HG03039 (cell line): ENCODE results near the gene HMGB2.
A peak's percentile ranks its signal among the peaks of the same experiment; 100 is the strongest.

ENCODE experiments used
- ATAC-seq: cut with Tn5 transposase; IDR thresholded peaks from one replicate; pipeline ENCODE4 v1.9.1; 2021; ENCODE audit warnings: mild to moderate bottlenecking, moderate library complexity; ENCODE audit not compliant: unreplicated experiment

HMGB2 gene

DNA sequence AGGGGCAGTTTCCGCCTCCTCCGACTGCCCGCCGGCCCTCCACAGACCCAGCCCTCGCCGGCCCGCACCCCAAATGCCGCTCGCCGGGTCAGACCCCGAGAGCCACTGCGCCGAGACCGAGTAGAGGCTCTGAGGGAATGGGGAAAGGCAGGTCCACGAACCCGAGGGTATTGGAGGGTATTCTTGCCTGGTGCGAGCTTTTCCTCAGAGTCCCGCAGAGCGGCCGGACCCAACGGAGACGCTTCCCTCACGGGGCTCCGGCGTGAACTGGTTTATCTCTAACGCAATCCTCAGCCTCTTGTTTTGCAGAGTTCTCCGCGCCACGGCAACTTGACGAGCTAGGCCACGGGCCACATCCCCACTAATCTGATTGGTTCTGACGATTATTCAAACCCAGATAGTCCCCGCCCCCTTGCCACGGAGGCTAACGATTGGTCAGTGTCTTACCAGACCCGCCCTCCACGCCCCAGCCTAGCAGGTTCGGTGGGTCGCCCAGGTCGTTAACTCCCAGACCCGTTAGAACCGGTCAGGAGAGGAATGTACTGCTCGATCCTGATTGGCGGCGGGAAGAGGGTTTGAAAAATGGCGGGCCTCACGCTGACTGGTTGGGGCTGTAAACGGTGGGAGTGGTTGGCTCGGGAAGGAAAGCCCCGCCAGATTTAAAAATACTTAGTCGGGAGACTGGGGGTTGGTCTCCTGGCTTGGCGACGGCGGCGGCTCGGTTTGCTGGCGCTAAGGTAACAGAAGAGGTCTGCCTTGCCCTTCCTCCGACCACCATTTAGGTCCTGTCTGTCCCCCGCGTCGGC is at the start of gene HMGB2:
HMGB2 (minus strand) TSS at position 274 of the 806 bp plus-strand sequence. CDS start 709 bp downstream, outside the sequence.
- peak; percentile 89 for ATAC-seq

DNA sequence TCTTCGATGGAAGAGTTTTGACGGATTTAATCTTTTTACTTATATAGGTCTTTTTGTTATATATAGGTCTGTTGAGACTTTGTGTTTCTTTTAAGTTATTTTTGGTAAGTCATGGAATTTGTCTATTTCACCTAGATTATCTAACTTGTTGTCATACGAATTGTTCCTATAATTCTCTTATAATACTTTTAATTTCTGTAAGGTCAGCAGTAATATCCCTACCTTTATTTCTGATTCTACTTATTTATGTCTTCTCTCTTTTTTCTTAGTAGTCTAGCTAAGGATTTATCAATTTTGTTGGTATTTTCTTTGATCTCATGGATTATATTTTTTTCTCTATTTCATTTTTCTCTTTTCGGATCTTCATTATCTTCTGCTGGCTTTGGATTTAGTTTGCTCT is 48.2 kb upstream of the HMGB2 start:
- ATAC-seq: no peak

DNA sequence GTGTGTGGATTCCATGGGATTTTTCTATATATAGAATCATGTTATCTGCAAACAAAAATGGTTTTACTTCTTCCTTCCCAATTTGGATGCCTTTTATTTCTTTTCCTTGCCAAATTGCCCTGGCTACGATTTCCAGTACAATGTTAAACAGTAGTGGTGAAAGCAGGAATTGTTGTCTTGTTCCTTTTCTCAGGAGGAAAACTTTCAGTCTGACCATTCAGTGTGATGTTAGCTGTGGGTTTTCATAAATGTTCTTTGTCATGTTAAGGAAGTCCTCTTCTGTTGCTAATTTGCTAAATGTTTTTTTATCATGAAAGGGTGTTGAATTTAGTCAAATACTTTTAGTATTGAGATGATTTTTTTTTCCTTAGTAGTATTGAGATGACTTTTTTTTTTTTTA is 47.5 kb upstream of the HMGB2 start:
- no peak for ATAC-seq

DNA sequence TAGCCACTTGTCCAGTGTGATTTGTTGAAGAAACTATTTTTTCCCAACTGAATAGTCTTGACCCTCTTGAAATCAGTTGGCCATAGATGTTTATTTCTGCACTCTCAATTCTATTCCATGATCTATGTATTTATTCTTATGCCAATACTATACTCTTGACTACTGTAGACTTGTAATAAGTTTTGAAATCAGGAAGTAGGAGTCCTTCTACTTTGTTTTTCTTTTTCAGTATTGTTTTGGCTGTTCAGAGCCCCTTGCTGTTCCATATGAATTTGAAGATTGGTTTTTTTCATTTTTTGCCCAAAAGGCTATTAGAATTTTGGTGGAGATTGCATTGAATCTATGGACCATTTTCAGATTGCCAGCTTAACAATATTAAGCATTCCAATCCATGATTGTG is 46.8 kb upstream of the HMGB2 start:
- ATAC-seq: no peak

DNA sequence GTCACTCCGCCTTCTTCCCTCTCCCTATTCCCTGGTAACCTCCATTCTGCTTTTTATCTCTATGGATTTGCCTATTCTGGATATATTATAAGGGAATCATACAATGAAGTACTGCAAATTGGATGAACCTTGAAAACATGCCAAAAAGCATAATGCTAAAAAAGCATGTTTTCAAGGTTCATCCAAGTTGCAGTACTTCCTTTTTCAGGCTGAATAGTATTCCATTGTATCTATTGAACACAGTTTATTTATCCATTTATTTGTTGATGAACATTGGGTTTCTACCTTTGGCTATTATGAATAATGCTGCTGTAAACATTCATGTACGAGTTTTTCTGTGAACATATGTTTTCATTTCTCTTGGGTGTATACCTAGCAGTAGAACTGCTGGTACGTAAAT is 45.8 kb upstream of the HMGB2 start:
- no peak for ATAC-seq

DNA sequence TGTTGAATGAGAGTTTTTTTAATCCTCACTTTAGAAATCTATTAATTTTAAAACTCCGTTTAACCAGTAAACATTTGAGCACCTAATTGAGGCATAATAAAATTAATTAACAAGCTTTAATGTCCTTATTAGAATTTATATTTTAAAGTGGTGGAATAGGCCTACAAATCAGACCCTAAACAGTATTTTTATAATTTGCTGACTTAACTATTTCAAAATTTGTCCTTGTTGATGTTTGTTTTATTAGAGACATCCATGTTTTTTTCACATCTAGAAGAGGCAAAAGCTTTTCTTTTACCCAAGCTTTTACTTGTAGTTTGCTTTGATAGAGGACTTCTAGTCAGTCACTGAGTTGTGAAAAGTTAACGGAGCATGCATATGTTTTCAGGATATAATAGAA is 40.4 kb upstream of the HMGB2 start:
- no peak for ATAC-seq

DNA sequence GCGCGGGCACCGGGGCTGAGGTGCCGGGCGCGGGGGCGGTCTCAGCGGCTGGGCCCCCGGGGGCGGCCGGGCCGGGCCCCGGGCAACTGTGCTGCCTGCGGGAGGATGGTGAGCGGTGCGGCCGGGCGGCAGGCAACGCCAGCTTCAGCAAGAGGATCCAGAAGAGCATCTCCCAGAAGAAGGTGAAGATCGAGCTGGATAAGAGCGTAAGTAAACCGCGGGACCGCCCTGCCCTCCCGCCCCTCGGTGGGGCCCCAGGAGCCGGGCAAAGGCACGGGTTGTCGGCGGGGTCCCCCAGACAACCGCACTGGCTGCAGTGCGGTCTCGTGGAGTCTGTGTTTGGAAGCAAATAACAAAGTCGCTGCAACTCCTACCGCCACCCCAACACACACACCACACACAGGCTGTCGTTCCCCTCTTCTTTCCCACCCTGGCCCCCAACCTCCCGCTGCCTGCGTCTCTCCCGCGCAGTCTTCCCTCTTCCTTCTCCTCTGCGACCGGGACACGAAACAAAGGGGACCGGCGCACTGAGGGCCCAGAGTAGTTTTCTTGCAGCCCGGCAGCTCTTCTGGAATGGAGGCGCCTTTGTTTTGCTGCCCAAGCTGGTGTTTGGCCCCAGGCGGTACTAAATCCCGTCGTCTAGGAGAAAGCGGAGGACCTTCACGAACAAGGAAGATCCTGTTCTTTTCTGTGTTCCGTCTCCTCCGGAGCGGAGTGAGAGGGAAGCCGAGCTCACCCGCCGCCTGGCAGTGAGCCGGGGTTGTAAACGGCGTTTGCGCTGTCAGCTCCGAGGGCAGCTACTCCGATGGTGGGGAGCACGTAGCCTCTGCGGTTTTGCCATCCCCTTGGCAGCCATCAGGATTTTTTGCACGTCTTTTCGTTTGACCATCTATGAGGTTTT is 37.4 kb upstream of the HMGB2 start:
- peak; percentile 22 for ATAC-seq

DNA sequence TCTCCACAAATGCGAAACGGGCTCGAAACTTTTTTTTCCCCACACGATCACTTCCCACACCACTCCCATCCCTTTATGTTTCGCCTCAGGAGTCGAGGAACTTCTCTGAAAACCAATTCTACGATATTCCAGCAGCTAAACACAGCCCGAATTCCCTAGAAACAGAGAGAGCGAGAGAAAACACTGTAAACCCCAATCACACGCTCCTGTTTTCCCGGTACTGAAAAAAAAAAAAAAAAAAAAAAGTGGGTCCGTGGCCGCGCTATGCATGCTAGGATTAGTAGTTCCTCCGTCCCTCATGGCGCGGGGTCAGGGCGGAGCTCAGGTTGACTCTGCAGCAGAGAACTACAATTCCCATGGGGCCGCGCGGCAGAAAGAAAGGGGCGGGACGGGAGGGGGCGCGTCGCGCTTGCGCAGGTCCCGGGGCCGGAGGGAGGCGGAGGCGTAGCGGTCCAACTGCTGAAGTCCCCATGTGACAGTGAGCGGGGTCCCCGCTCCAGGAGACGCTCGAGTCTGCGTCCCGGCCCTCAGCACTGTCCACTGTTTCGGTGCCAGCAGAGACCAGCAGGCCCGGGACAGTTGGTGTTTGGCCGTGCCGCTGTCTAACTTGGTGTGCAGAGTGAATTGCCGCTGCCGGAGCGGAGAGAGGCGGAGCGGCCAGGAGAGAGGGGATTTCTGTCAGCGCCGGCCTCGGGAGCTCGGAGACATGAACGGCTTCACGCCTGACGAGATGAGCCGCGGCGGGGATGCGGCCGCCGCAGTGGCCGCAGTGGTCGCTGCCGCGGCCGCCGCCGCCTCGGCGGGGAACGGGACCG is 36.5 kb upstream of the HMGB2 start, which contains the start of gene SAP30:
SAP30 (plus strand) TSS at position 478 of the 815 bp plus-strand sequence; CDS start at position 707, 229 bp downstream.
- ATAC-seq: peak; percentile 73

DNA sequence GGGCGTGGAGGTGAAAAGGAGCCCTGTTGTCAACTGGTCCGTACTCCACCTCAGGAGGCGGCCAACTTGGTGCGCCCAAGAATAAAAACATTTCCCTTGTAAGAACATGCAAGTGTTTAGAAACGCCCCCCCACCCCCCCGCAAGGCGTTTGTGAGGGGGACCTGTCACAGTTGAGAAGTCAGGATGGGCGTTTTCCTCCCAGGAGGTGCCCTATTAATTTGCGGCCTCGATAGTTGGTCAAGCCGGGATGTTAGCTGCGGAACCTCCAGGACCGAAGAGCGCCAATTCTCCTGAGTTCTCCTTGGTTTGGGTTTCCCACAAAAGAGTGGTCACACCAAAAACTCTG is 35.9 kb upstream of the HMGB2 start:
- no peak for ATAC-seq

DNA sequence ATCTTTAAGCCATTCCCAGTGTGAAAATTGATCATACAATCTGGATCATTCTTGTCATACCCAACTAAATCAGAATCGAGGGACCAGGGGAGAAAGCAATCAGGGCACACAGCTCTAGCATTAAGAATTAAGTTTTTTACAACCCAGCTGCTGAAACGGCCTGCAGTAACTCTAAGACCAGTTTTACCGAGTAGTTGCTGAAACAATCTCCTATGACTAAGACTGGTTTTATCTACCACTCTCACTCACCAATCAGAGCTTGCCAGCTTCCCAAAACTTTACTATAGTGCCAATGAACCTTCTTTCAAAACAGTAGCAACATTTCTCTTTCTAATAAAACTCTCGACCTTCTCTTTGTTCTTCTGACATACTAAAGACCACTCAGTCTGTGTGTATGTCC is 33.8 kb upstream of the HMGB2 start:
- no peak for ATAC-seq

DNA sequence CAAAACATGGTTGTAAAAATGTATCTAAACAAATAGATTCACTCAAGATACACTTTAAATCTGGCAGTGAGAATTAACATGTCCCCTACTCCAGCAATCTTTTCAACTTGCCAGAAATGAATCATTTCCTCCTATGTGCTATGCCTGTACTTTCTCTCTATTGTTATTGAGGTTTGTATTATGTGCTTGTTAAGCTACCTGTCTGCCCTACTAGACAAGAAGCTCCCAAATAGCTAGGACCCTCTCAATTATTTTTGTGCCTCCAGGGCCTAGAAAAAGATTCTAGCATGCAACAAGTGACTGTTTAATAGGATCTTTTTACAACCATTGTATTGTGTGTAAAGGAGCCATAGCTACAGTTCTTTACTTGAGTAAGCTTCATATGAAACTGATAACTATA is 33.1 kb upstream of the HMGB2 start:
- no peak for ATAC-seq

DNA sequence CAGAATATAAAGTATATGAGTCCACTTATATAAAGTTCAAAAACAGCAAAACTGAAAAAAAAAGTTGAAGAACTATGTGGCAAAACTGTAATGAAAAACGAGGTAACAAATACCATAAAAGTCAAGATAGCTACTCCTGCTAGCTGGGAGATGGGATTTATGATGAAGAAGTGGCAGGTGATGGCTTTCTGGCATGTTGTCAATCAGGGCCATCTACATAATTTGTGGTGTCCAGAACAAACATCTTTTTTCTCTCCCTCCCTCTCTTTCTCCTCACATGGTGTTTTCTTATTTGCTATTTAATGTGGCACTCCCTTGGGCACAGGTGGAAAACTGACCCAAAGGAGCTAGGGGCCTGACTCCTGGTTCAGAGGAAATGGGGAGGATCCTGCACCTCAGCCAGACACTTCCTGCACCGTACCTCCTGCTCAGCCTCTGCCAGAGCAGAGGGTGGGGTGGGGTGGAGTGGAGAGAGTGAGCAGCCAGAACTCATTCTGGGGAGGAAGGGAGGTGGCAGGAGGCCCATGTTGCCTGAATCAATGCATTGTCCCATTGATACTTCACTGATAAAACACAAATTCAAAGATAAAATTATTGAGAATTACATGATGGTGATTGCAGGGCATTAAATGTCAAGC is 31.3 kb upstream of the HMGB2 start:
- no peak for ATAC-seq

DNA sequence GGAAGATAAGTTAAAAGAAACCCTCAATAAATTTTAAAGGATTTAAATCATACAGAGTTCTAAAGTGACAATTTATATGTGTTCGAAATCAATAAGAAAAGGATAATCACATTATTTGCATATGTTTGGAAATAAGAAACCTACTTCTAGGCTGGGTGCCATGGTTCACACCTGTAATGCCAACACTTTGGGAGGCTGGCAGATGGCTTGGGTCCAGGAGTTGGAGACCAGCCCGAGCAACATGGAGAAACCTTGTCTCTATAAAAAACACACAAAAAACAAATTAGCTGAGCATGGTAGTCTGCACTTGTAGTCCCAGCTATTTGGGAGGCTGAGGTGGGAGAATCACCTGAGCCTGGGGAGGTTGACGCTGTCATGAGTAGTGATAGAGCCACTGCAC is 28.5 kb upstream of the HMGB2 start:
- no peak for ATAC-seq

DNA sequence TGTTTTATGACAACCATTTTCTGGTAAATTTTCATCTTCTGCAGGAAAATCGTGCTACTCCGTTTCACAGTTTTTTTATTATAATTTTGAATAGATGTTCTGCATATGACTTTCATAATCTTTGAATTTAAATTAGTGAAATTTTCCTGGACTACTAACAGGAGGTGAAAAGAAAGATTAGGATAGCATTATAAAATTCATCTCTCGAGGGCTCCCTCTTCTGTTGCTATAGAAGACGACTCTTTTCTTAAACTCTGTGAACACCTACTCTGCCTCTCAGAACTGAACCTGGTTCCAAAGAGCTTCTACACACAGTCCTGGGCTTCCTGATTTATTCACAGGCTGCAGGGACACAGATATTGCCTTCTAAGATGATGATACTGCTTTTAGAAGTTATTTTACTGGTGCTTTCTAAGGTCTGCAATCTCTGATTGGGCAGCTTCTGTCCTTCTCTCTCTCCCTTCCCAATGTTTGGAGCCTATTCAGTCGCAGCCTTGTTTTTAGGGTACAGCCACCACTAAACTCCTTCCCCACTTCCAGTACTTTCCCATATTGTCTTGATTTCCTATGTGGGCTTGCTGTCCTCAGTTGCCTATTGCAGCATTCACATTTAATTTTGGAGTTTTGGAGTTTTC is 26.5 kb upstream of the HMGB2 start:
- ATAC-seq: no peak

DNA sequence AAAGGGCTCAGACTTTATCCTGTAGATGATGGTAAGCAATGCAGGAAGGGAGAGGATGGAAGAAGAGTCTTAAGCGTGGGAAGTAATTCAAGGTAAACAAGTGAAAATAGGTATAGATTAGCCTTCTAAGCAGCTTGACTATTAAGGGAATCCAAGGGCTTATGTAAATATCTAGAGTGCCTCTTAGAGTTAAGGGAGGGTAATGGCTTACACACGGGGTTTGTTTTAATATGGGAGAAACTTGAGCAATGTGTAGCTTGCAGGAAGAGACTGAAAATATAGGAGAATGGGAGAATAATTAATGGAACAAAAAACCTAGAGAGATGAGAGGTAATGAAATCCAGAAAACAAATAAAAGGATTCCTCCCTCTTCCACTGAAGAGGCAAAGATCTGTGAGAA is 23.8 kb upstream of the HMGB2 start:
- no peak for ATAC-seq

DNA sequence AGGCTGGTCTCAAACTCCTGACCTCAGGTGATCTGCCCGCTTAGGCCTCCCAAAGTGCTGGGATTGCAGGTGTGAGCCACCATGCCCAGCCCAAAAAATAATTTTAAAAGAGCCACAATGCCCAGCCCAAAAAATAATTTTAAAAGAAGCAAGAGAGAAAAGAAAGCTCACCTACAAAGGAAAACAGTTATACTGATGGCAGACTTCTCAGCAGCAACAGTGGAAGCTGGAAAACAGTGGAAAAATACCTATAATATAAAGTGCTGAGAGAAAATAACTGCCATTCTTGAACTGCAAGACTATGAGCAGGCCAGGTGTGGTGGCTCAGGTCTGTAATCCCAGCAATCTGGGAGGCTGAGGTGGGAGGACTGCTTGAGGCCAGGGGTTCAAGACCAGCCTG is 13.3 kb upstream of the HMGB2 start:
- no peak for ATAC-seq

DNA sequence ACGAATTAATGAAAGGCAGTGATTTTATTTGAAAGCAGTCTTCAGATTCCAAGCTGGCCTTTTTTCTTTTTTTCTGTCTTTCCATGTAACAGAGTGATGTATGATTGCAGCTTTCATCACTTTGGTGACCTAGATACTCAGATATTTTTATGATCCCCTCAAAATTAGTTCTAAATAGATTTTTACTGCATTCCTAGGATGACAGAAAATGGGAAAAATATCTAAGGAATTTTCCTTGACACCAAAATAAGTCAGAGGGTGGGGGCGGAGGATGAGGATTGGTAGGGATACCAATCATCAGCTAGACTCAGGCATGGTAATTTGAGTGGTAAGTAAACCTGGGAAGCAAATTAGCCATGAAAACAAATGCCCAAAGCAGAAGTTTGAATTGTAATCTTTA is 11.9 kb upstream of the HMGB2 start:
- ATAC-seq: no peak

DNA sequence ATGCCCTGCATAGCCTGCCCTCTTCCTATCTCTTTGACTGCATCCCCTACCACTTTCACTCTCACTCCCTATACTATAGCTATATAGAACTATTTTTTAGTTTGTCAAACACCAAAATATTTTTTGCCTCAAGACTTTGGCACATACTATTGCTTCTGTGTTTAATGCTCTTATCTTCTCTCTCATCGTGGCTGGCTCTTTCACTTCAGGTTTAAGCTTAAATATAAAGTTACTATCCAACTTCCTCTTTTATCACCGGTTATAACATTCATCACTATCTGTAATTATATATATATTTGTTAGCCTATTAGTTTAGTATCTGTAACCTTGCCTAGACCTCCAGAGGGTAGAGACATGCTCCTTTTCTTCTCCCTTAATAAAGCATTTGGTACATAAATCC is 11.5 kb upstream of the HMGB2 start:
- ATAC-seq: no peak

DNA sequence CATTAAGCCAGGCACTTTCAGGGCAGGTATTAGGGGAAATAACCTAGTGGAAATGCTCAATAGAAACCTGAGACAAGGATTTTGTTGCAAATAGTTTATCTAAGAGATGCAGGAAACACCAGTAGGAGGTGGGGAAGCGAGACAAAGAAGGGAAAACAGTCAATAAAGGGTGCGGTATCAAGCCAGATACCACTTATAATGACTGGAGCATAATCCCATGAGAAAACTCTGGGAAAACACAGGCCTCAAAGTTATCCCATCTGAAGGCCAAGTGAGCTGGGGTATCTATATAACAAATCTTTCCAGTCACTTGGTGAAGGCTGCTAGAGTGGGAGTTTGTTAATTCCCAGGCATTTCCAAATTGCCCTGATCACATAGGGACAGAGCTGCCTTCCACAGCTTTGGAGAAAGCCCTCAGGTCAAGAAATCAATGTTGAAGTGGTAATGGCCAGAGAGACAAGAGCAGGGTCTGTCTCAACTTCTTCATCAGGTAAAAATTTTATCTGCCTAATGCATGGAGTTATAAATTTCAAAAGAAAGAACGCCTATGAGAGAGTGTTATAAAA is 9.8 kb upstream of the HMGB2 start:
- ATAC-seq: no peak

DNA sequence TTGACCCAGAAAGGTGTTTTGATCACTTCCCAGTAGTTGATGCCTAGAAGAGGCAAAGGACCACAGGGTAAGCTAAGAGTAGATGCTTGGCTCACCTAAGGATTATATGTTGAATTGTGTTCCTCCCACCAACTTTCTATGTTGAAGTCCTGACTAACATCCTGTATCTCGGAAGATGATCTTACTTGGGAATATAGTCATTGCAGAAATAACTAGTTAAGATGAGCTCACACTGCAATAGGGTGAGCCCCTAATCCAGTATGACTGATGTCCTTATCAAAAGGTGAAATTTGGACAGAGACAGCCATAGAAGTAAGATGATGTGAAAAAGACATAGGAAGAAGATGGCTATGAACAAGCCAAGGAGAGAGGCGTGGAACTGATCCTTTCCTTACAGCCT is 3.3 kb upstream of the HMGB2 start:
- ATAC-seq: no peak
